HCT116 (cell line): Measurements from ENCODE around the gene GNPTG. TPM values are rescaled to one million over a fixed set of nuclear protein-coding genes. Genes with fewer than 3 reads are reported as not detected.

ENCODE experiments used
- ATAC-seq: fragments of 200-7000 bp; cut with Tn5 transposase; 2 replicates; pipeline ENCODE4 v1.9.1; 2020; ENCODE audit warnings: mild to moderate bottlenecking, moderate library complexity
- Bru-seq: library from RNA; stranded (reverse); fragments of 400-500 nt; gene quantifications from one replicate; lab custom pipeline; 2021; lab: Mats Ljungman, UMichigan
- BruChase-seq, 2 experiments: library from RNA; stranded (reverse); fragments of 400-500 nt; gene quantifications; one replicate each; lab custom pipeline; 2021; lab: Mats Ljungman, UMichigan
- BruUV-seq: library from RNA; stranded (reverse); fragments of 400-500 nt; replicated peaks from 2 replicates; lab custom pipeline; 2021; lab: Mats Ljungman, UMichigan
- CTCF ChIA-PET: fragments of 300-600 bp; sonication (Branson Sonifier 250); formaldehyde crosslinking; loops from one replicate; lab custom pipeline; 2021; ENCODE audit warnings: antibody characterized with exemption; lab: Charles Lee
- POLR2A ChIA-PET: fragments of 300-600, 350-600 bp; sonication (Branson Sonifier 250); formaldehyde crosslinking; loops from one replicate; lab custom pipeline; 2021; ENCODE audit warnings: antibody characterized with exemption; lab: Charles Lee
- RAD21 ChIA-PET, 2 experiments: fragments of 300-600 bp; sonication (Branson Sonifier 250); formaldehyde crosslinking; loops; one replicate each; lab custom pipeline; 2023; ENCODE audit warnings: low total read pairs in 2 of 2; ENCODE audit not compliant: uncharacterized antibody in 2 of 2, unreplicated experiment in 2 of 2, low non-redundant PET in 1 of 2; lab: Charles Lee
- DNase-seq: peaks from one replicate; pipeline ENCODE4 v3.0.0-alpha.2; 2010; ENCODE audit warnings: low read depth, low spot score
- H2AFZ ChIP-seq: fragments of 200-600 bp; shearing (Covaris generic), sonication (generic); 2 replicates; pipeline ENCODE4 v1.6.1; 2017; ENCODE audit warnings: low read depth, mixed run types, mixed read lengths, antibody characterized with exemption, low read length; ENCODE audit not compliant: poor library complexity, severe bottlenecking
- H3K27ac ChIP-seq: 2 replicates; pipeline ENCODE4 v1.5.1; 2012; ENCODE audit warnings: low read depth, low read length
- H3K27me3 ChIP-seq: fragments of 200-600 bp; sonication (generic); 2 replicates; pipeline ENCODE4 v1.6.1; 2016; ENCODE audit warnings: mixed run types, low read length, mixed read lengths; ENCODE audit not compliant: insufficient read depth
- H3K36me3 ChIP-seq, 2 experiments: fragments of 200-500 bp in 1 of 2; fragments of 200-600 bp in 1 of 2; sonication (Bioruptor generic) in 1 of 2; sonication (generic) in 1 of 2; 2 replicates each; pipeline versions ENCODE4 v1.5.1 to v1.6.1; 2014 to 2016; ENCODE audit warnings: low read length in 2 of 2, inconsistent platforms in 1 of 2, mixed read lengths in 1 of 2, mixed run types in 1 of 2; ENCODE audit not compliant: insufficient read depth in 2 of 2, control insufficient read depth in 1 of 2
- H3K4me1 ChIP-seq, 2 experiments: fragments of 200-600 bp in 1 of 2; sonication (generic) in 1 of 2; 2 replicates each; pipeline versions ENCODE4 v1.5.1 to v1.6.1; 2012 to 2017; ENCODE audit warnings: low read length in 2 of 2, inconsistent platforms in 1 of 2, mild to moderate bottlenecking in 1 of 2, mixed read lengths in 1 of 2, mixed run types in 1 of 2, moderate library complexity in 1 of 2; ENCODE audit not compliant: insufficient read depth in 2 of 2, control insufficient read depth in 1 of 2
- H3K4me2 ChIP-seq: fragments of 200-600 bp; sonication (generic); 2 replicates; pipeline ENCODE4 v1.6.1; 2017; ENCODE audit warnings: mixed run types, low read length, mixed read lengths
- H3K4me3 ChIP-seq, 2 experiments: fragments of 200-600 bp in 1 of 2; sonication (generic) in 1 of 2; replicated peaks in 1 of 2; 2 replicates each; pipeline ENCODE4 v1.5.1; 2011 to 2016; ENCODE audit warnings: low read length in 2 of 2, control low read depth in 1 of 2, low read depth in 1 of 2, mild to moderate bottlenecking in 1 of 2, mixed read lengths in 1 of 2, mixed run types in 1 of 2
- H3K79me2 ChIP-seq: fragments of 200-600 bp; sonication (generic); 2 replicates; pipeline ENCODE4 v1.6.1; 2017; ENCODE audit warnings: mild to moderate bottlenecking, mixed run types, low read length, moderate library complexity, mixed read lengths; ENCODE audit not compliant: insufficient read depth
- H3K9ac ChIP-seq: fragments of 200-600 bp; sonication (generic); 2 replicates; pipeline ENCODE4 v1.6.1; 2016; ENCODE audit warnings: low read length, mixed read lengths
- H3K9me2 ChIP-seq: fragments of 200-600 bp; sonication (generic), shearing (Covaris generic); 2 replicates; pipeline ENCODE4 v1.6.1; 2017; ENCODE audit warnings: mixed run types, mild to moderate bottlenecking, moderate library complexity; ENCODE audit not compliant: insufficient read depth
- H3K9me3 ChIP-seq, 2 experiments: fragments of 200-500 bp in 1 of 2; fragments of 200-600 bp in 1 of 2; sonication (Bioruptor generic) in 1 of 2; sonication (generic) in 1 of 2; 2 replicates each; pipeline ENCODE4 v1.6.1; 2014 to 2017; ENCODE audit warnings: low read length in 2 of 2, mixed read lengths in 2 of 2, inconsistent platforms in 1 of 2, low read depth in 1 of 2, mild to moderate bottlenecking in 1 of 2, mixed run types in 1 of 2, moderate library complexity in 1 of 2; ENCODE audit not compliant: control insufficient read depth in 1 of 2, insufficient read depth in 1 of 2
- H4K20me1 ChIP-seq: fragments of 200-600 bp; sonication (generic), shearing (Covaris generic); 2 replicates; pipeline ENCODE4 v1.6.1; 2017; ENCODE audit warnings: mixed run types, mild to moderate bottlenecking, moderate library complexity; ENCODE audit not compliant: insufficient read depth
- CBX3 ChIP-seq: IDR thresholded peaks from 2 replicates; pipeline ENCODE4 v1.6.1; 2012; ENCODE audit warnings: low read depth
- CEBPB ChIP-seq: IDR thresholded peaks from 2 replicates; pipeline ENCODE4 v1.6.1; 2012; ENCODE audit warnings: low read depth
- CTCF ChIP-seq, 3 experiments: fragments of 200-600 bp in 1 of 3; sonication (generic) in 1 of 3; IDR thresholded peaks in 2 of 3; conservative IDR thresholded peaks in 1 of 3; 2 replicates each; pipeline ENCODE4 v1.5.1; 2012 to 2017; ENCODE audit warnings: low read depth in 2 of 3, low read length in 2 of 3, antibody characterized with exemption in 1 of 3, borderline replicate concordance in 1 of 3, control low read depth in 1 of 3, mild to moderate bottlenecking in 1 of 3, mixed read lengths in 1 of 3, mixed run types in 1 of 3, moderate library complexity in 1 of 3; ENCODE audit not compliant: insufficient read depth in 1 of 3
- ELF1 ChIP-seq: IDR thresholded peaks from 2 replicates; pipeline ENCODE4 v1.6.1; 2012; ENCODE audit warnings: low read depth, borderline replicate concordance
- EZH2 ChIP-seq: fragments of 200-600 bp; sonication (generic); IDR thresholded peaks from 2 replicates; pipeline ENCODE4 v1.6.1; 2017; ENCODE audit warnings: antibody characterized with exemption, mixed run types
- EZH2phosphoT487 ChIP-seq: fragments of 200-600 bp; IDR thresholded peaks from 2 replicates; pipeline ENCODE4 v1.6.1; 2018; ENCODE audit warnings: antibody characterized with exemption, borderline replicate concordance
- POLR2A ChIP-seq: IDR thresholded peaks from 2 replicates; pipeline ENCODE4 v1.7.0; 2011; ENCODE audit warnings: borderline replicate concordance; ENCODE audit not compliant: insufficient read depth, insufficient read length; ENCODE audit errors: extremely low read depth
- POLR2AphosphoS5 ChIP-seq: IDR thresholded peaks from 2 replicates; pipeline ENCODE4 v1.6.1; 2011; ENCODE audit warnings: mild to moderate bottlenecking, low read depth, low read length, moderate library complexity
- RAD21 ChIP-seq: IDR thresholded peaks from 2 replicates; pipeline ENCODE4 v1.6.1; 2012; ENCODE audit warnings: low read depth, mild to moderate bottlenecking
- REST ChIP-seq: IDR thresholded peaks from 2 replicates; pipeline ENCODE4 v1.6.1; 2012; ENCODE audit warnings: low read depth
- SIN3A ChIP-seq: IDR thresholded peaks from 2 replicates; pipeline ENCODE4 v1.6.1; 2012; ENCODE audit warnings: low read depth
- SRF ChIP-seq: IDR thresholded peaks from 2 replicates; pipeline ENCODE4 v1.6.1; 2012; ENCODE audit warnings: low read depth
- TCF7L2 ChIP-seq: IDR thresholded peaks from 2 replicates; pipeline ENCODE4 v1.7.0; 2011; ENCODE audit warnings: borderline replicate concordance, inconsistent platforms; ENCODE audit not compliant: insufficient read depth, insufficient read length; ENCODE audit errors: extremely low read depth
- YY1 ChIP-seq: IDR thresholded peaks from 2 replicates; pipeline ENCODE4 v1.6.1; 2011; ENCODE audit warnings: low read length, low read depth, moderate library complexity, mild to moderate bottlenecking; ENCODE audit not compliant: insufficient replicate concordance; ENCODE audit errors: extremely low read depth
- ZNF274 ChIP-seq: fragments of 200-500 bp; sonication (Bioruptor generic); IDR thresholded peaks from 2 replicates; pipeline ENCODE4 v1.6.1; 2014; ENCODE audit warnings: mild to moderate bottlenecking, low read depth, low read length, inconsistent platforms
- intact Hi-C: fragments of 100-400 bp; cut with micrococcal nuclease; formaldehyde crosslinking; loops from 2 replicates; pipeline ENCODE4 v1.10.0; 2022
- long read RNA-seq: library from polyadenylated mRNA; unstranded; transcript quantifications from one replicate; pipeline ENCODE4 v2.0.0, GENCODE V29; 2021; ENCODE audit not compliant: unreplicated experiment
- polyA plus RNA-seq: library from polyadenylated mRNA; unstranded; fragments of >200 nt; gene quantifications from 2 replicates; pipeline ENCODE4 v1.2.1, GENCODE V29; 2012; ENCODE audit warnings: missing spikeins
- total RNA-seq: library from RNA; stranded (reverse); gene quantifications from one replicate; pipeline ENCODE4 v1.2.1, GENCODE V29; 2021; ENCODE audit not compliant: unreplicated experiment
- TF ChIP-seq, protein P1 (sequence below): IDR thresholded peaks from 2 replicates; pipeline ENCODE4 v1.6.1; 2012
- TF ChIP-seq, protein P2 (sequence below): IDR thresholded peaks from 2 replicates; pipeline ENCODE4 v1.6.1; 2012

The GNPTG gene
- total RNA-seq = 35.2 TPM
- 31.4 and 34.6 TPM in 2 replicates for polyA plus RNA-seq
- percentile 64 among the genes with signal in this experiment for Bru-seq, nascent RNA
- percentile 88 among the genes with signal in this experiment for BruChase-seq, experiment 1, labeled RNA remaining after a 6-hour chase
- percentile 85 among the genes with signal in this experiment for BruChase-seq, experiment 2, labeled RNA remaining after a 2-hour chase
- long read RNA-seq, transcript GNPTG-201 (11 exons, 1,983 nt) = major isoform, 30 of 57 reads
- long read RNA-seq, partial matches to known transcripts = 6 of 57 reads
- long read RNA-seq, other reads (novel, unspliced or antisense) = 17 of 57 reads

DNA sequence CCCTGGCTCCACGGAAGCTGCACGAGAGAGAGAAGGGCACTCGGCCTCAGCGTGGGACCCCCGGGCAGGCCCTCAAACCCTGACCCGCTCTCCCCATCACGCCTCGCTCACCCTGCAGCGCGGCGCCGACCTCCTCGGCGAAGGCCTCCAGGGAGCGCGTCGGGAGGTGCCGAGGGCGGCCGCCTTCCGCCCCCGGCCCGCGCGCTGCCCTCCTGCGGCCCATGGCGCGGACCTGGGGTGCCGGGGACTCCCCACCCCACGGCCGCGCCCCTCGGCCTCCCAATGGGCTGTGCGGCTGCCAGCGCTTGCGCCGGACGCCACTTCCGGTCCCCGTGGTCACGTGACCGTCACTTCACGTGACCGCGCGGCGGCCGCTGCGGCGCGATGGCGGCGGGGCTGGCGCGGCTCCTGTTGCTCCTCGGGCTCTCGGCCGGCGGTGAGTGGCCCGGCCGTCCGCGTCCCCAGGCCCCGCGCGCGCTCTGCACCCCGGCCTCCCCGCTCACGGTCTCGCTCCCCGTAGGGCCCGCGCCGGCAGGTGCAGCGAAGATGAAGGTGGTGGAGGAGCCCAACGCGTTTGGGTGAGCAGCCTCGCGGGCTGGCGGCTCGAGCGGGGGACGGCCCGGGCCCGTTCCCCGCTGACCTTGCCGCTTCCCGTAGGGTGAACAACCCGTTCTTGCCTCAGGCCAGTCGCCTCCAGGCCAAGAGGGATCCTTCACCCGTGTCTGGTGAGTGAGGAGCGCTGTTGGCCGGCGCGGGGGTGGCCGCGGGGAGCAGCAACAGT lies at the start of gene GNPTG, which contains the start of gene TSR3:
GNPTG (plus strand) TSS at position 350 of the 781 bp plus-strand sequence; CDS start at position 385, 35 bp downstream.
TSR3 (minus strand) TSS at position 297 of the 781 bp plus-strand sequence; CDS start at position 223, 74 bp downstream.
- no peak within 1 kb of the TSS for H2AFZ ChIP-seq
- CTCF ChIA-PET = no interaction called here
- ATAC-seq = peak; percentile 82
- BruUV-seq = no TSS peak
- peak within 1 kb of the TSS; percentile 86 for H3K9ac ChIP-seq
- H3K4me2 ChIP-seq = peak within 1 kb of the TSS; percentile 78
- H3K79me2 ChIP-seq = peaks cover 66% of the 10 kb centered on the region
- intact Hi-C loops = no loop called here
- no peaks in the 10 kb centered on the region for H3K27me3 ChIP-seq
- POLR2A ChIA-PET = no interaction called here
- DNase-seq = peak; percentile 60
- RAD21 ChIA-PET = no interaction called here
- H4K20me1 ChIP-seq = no peaks in the 10 kb centered on the region
- H3K9me3 ChIP-seq = no peaks in the 10 kb centered on the region
- no peaks in the 10 kb centered on the region for H3K9me2 ChIP-seq
- peak within 1 kb of the TSS; percentile 91 to 99 for H3K4me3 ChIP-seq
- H3K36me3 ChIP-seq = peaks cover 0 to 9% of the 10 kb centered on the region in 2 experiments; a peak in 1 of 4 replicates
- H3K4me1 ChIP-seq = peaks cover 17 to 28% of the 10 kb centered on the region in 2 experiments
- peak within 1 kb of the TSS; percentile 81 for H3K27ac ChIP-seq
- peak; percentile 26 for TF ChIP-seq TCF7L2
- TF ChIP-seq SIN3A = peak; percentile 95
- TF ChIP-seq REST = no peak
- no peak for TF ChIP-seq CBX3
- no peak for TF ChIP-seq CEBPB
- TF ChIP-seq RAD21 = no peak
- no peak for TF ChIP-seq CTCF (IDR thresholded peaks at IDR 0.05 in 2 of 3, conservative IDR thresholded peaks at IDR 0.05 in 1 of 3; ENCODE audit: borderline replicate concordance in 1 of 3, insufficient read depth in 1 of 3, low read depth in 2 of 3, low read length in 2 of 3)
- TF ChIP-seq, protein P1, sequence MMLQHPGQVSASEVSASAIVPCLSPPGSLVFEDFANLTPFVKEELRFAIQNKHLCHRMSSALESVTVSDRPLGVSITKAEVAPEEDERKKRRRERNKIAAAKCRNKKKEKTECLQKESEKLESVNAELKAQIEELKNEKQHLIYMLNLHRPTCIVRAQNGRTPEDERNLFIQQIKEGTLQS = no peak; the same call in 1 of the 2 replicates
- peak; percentile 60 for TF ChIP-seq POLR2A
- TF ChIP-seq, protein P2, sequence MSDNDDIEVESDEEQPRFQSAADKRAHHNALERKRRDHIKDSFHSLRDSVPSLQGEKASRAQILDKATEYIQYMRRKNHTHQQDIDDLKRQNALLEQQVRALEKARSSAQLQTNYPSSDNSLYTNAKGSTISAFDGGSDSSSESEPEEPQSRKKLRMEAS = peak; percentile 83; the same call in 1 of the 2 replicates
- TF ChIP-seq ELF1 = no peak
- peak; percentile 96 for TF ChIP-seq YY1
- no peak for TF ChIP-seq EZH2
- TF ChIP-seq POLR2AphosphoS5 = peak; percentile 76
- no peak for TF ChIP-seq ZNF274
- TF ChIP-seq EZH2phosphoT487 = no peak
- no peak for TF ChIP-seq SRF
